HepG2 (cell line): ENCODE data around the gene CFAP100. TPM values are rescaled to one million over a fixed set of nuclear protein-coding genes. Genes with fewer than 3 reads are reported as not detected.

Source experiments
- CBFB ChIP-seq: sonication (generic); formaldehyde crosslinking; IDR thresholded peaks from 2 replicates; pipeline ENCODE4 v1.4.0; 2020; ENCODE audit warnings: missing genetic modification reagents
- CBX2 ChIP-seq, 2 experiments: fragments of 200-600 bp in 1 of 2; sonication (generic); formaldehyde crosslinking in 1 of 2; IDR thresholded peaks; 2 replicates each; pipeline versions ENCODE4 v1.7.0 to v1.8.1; 2018 to 2022; ENCODE audit warnings: low read depth in 2 of 2, low read length in 1 of 2, mild to moderate bottlenecking in 1 of 2, missing genetic modification reagents in 1 of 2
- GPN1 ChIP-seq: sonication (generic); formaldehyde crosslinking; IDR thresholded peaks from 2 replicates; pipeline ENCODE4 v1.5.1; 2020; ENCODE audit warnings: missing genetic modification reagents, borderline replicate concordance
- HMG20B ChIP-seq: conservative IDR thresholded peaks from 2 replicates; pipeline ENCODE4 v1.6.1; 2016; ENCODE audit warnings: missing genetic modification reagents, missing compliant biosample characterization
- KDM5A ChIP-seq: fragments of 200-600 bp; sonication (generic); IDR thresholded peaks from 2 replicates; pipeline ENCODE4 v1.7.0; 2018; ENCODE audit warnings: antibody characterized with exemption, mild to moderate bottlenecking, low read length, borderline replicate concordance
- MAFG ChIP-seq: sonication (generic); formaldehyde crosslinking; IDR thresholded peaks from 2 replicates; pipeline ENCODE4 v1.5.1; 2020; ENCODE audit warnings: mild to moderate bottlenecking, missing genetic modification reagents
- NCOR1 ChIP-seq: fragments of 200-600 bp; sonication (generic); IDR thresholded peaks from 2 replicates; pipeline ENCODE4 v1.7.0; 2017; ENCODE audit warnings: antibody characterized with exemption, low read length, borderline replicate concordance
- REPIN1 ChIP-seq: sonication (generic); formaldehyde crosslinking; IDR thresholded peaks from 2 replicates; pipeline ENCODE4 v1.8.0; 2022; ENCODE audit warnings: missing genetic modification reagents, low read depth, mild to moderate bottlenecking, borderline replicate concordance
- RFXANK ChIP-seq: IDR thresholded peaks from 2 replicates; pipeline ENCODE4 v1.6.1; 2016
- SIX1 ChIP-seq: sonication (generic); formaldehyde crosslinking; IDR thresholded peaks from 2 replicates; pipeline ENCODE4 v1.4.0; 2020; ENCODE audit warnings: missing genetic modification reagents, borderline replicate concordance
- SMYD3 ChIP-seq: sonication (generic); formaldehyde crosslinking; IDR thresholded peaks from 2 replicates; pipeline ENCODE4 v1.8.1; 2023; ENCODE audit warnings: mild to moderate bottlenecking, missing genetic modification reagents
- TOPORS ChIP-seq: sonication (generic); formaldehyde crosslinking; IDR thresholded peaks from 2 replicates; pipeline ENCODE4 v1.8.0; 2023; ENCODE audit warnings: mild to moderate bottlenecking, missing genetic modification reagents
- ZNF121 ChIP-seq: sonication (generic); formaldehyde crosslinking; IDR thresholded peaks from 2 replicates; pipeline ENCODE4 v1.5.0; 2020; ENCODE audit warnings: mild to moderate bottlenecking, missing genetic modification reagents
- ZNF34 ChIP-seq: sonication (generic); formaldehyde crosslinking; IDR thresholded peaks from 2 replicates; pipeline ENCODE4 v1.4.0; 2020; ENCODE audit warnings: mild to moderate bottlenecking, missing genetic modification reagents, borderline replicate concordance
- ZNF550 ChIP-seq: sonication (generic); formaldehyde crosslinking; IDR thresholded peaks from 2 replicates; pipeline ENCODE4 v1.4.0; 2020; ENCODE audit warnings: mild to moderate bottlenecking, missing genetic modification reagents, borderline replicate concordance
- ZNF792 ChIP-seq: IDR thresholded peaks from 2 replicates; pipeline ENCODE4 v1.6.1; 2016
- polyA plus RNA-seq, 8 experiments: library from polyadenylated mRNA; depleted of rRNA in 3 of 8; stranded (reverse) in 7 of 8; unstranded in 1 of 8; fragments of >200 nt; fragmentation: Illumina TruSeq in 4 of 8; extraction: Trizol in 4 of 8; gene quantifications; 2 replicates each; pipeline versions ENCODE4 v1.2.1 to v1.2.3, GENCODE V29; 2011 to 2016; ENCODE audit warnings: low read depth in 4 of 8, missing spikeins in 1 of 8, mixed read lengths in 1 of 8; ENCODE audit not compliant: insufficient read depth in 1 of 8
- total RNA-seq, 5 experiments: library from RNA; depleted of rRNA; stranded (reverse); fragments of >200 nt; fragmentation: Illumina TruSeq; extraction: Trizol; gene quantifications; 2 replicates each; pipeline ENCODE4 v1.2.3, GENCODE V29; 2016; ENCODE audit warnings: low read depth in 1 of 5
- TF ChIP-seq, protein P1 (sequence below): sonication (generic); formaldehyde crosslinking; IDR thresholded peaks from 2 replicates; pipeline ENCODE4 v1.4.0; 2020; ENCODE audit warnings: mild to moderate bottlenecking, missing genetic modification reagents, borderline replicate concordance
- TF ChIP-seq, protein P2 (sequence below): sonication (generic); formaldehyde crosslinking; IDR thresholded peaks from 2 replicates; pipeline ENCODE4 v1.4.0; 2020; ENCODE audit warnings: missing genetic modification reagents
- TF ChIP-seq, protein P3 (sequence below): IDR thresholded peaks from 2 replicates; pipeline ENCODE4 v1.6.1; 2016; ENCODE audit warnings: missing compliant biosample characterization, missing genetic modification reagents, borderline replicate concordance
- TF ChIP-seq, protein P4 (sequence below): sonication (generic); formaldehyde crosslinking; IDR thresholded peaks from 2 replicates; pipeline ENCODE4 v1.5.0; 2020; ENCODE audit warnings: mild to moderate bottlenecking, missing genetic modification reagents
- TF ChIP-seq, protein P5 (sequence below): sonication (generic); formaldehyde crosslinking; IDR thresholded peaks from 2 replicates; pipeline ENCODE4 v1.4.0; 2020; ENCODE audit warnings: missing genetic modification reagents

CFAP100 gene
- total and polyA plus RNA-seq, 2 of the 13 experiments (the other 11 are each of a cell fraction or from before 2014, with no cell fraction given), result 0.32 TPM; not detected in 1

DNA sequence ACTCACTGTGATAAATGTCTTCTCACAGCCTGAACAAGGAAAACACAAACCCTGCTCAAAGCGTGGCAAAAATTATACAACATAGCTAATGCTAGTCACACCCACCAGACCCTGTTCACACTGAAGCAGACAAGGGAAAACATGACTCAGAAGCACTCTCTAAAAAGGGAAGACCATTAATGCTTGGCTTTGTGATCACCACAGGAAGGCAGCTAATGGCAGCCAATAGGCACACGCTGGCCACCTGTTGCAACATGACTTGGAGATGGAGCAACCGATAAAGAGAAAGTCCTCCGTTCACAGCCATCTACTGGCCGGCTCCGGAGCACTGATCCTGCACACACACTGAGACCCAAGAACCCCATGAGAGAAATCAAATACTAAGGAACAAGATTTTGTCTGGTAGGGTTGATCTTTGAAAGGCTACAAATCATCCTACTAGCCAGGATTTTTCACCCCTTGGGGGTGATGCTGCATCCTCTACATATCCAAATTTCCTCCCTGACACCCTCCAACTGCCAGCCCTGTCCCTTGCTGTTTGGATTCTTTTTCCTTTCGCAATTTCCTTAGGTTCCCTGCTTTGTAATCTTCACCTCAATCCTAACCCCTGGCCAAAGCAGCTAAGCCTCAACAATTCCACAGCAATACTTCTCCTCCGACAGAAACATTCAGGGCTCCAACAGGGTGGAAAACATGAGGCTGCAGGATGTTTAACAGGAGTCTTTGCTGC lies 77.7 kb downstream of the CFAP100 start (continued):
- no peak for TF ChIP-seq ZNF34 (CRISPR knock-in tag)
- TF ChIP-seq SIX1, result no peak
- TF ChIP-seq SMYD3 (CRISPR knock-in tag), result no peak; the same call in 1 of the 2 replicates
- no peak for TF ChIP-seq ZNF550 (CRISPR knock-in tag)
- no peak for TF ChIP-seq ZNF121 (CRISPR knock-in tag)
- TF ChIP-seq ZNF792 (CRISPR knock-in tag), result peak; percentile 38; the same call in 1 of the 2 replicates
- TF ChIP-seq NCOR1, result peak; percentile 41; the same call in 1 of the 2 replicates
- TF ChIP-seq CBX2 (IDR thresholded peaks at IDR 0.05; ENCODE audit: low read depth, low read length), result no peak
- TF ChIP-seq CBX2 (CRISPR knock-in tag; IDR thresholded peaks at IDR 0.05; ENCODE audit: low read depth), result no peak
- TF ChIP-seq, protein P1, sequence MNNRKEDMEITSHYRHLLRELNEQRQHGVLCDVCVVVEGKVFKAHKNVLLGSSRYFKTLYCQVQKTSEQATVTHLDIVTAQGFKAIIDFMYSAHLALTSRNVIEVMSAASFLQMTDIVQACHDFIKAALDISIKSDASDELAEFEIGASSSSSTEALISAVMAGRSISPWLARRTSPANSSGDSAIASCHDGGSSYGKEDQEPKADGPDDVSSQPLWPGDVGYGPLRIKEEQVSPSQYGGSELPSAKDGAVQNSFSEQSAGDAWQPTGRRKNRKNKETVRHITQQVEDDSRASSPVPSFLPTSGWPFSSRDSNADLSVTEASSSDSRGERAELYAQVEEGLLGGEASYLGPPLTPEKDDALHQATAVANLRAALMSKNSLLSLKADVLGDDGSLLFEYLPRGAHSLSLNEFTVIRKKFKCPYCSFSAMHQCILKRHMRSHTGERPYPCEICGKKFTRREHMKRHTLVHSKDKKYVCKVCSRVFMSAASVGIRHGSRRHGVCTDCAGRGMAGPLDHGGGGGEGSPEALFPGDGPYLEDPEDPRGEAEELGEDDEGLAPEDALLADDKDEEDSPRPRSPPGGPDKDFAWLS, result no peak
- TF ChIP-seq, protein P2, sequence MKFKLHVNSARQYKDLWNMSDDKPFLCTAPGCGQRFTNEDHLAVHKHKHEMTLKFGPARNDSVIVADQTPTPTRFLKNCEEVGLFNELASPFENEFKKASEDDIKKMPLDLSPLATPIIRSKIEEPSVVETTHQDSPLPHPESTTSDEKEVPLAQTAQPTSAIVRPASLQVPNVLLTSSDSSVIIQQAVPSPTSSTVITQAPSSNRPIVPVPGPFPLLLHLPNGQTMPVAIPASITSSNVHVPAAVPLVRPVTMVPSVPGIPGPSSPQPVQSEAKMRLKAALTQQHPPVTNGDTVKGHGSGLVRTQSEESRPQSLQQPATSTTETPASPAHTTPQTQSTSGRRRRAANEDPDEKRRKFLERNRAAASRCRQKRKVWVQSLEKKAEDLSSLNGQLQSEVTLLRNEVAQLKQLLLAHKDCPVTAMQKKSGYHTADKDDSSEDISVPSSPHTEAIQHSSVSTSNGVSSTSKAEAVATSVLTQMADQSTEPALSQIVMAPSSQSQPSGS (CRISPR knock-in tag), result peak; percentile 37; the same call in 1 of the 2 replicates
- TF ChIP-seq GPN1, result no peak
- no peak for TF ChIP-seq MAFG (CRISPR knock-in tag)
- TF ChIP-seq, protein P3, sequence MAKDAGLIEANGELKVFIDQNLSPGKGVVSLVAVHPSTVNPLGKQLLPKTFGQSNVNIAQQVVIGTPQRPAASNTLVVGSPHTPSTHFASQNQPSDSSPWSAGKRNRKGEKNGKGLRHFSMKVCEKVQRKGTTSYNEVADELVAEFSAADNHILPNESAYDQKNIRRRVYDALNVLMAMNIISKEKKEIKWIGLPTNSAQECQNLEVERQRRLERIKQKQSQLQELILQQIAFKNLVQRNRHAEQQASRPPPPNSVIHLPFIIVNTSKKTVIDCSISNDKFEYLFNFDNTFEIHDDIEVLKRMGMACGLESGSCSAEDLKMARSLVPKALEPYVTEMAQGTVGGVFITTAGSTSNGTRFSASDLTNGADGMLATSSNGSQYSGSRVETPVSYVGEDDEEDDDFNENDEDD (CRISPR knock-in tag), result peak; percentile 52; the same call in 1 of the 2 replicates
- peak; percentile 62; the same call in 1 of the 2 replicates for TF ChIP-seq HMG20B
- TF ChIP-seq, protein P4, sequence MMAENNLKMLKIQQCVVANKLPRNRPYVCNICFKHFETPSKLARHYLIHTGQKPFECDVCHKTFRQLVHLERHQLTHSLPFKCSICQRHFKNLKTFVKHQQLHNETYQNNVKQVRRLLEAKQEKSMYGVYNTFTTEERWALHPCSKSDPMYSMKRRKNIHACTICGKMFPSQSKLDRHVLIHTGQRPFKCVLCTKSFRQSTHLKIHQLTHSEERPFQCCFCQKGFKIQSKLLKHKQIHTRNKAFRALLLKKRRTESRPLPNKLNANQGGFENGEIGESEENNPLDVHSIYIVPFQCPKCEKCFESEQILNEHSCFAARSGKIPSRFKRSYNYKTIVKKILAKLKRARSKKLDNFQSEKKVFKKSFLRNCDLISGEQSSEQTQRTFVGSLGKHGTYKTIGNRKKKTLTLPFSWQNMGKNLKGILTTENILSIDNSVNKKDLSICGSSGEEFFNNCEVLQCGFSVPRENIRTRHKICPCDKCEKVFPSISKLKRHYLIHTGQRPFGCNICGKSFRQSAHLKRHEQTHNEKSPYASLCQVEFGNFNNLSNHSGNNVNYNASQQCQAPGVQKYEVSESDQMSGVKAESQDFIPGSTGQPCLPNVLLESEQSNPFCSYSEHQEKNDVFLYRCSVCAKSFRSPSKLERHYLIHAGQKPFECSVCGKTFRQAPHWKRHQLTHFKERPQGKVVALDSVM (CRISPR knock-in tag), result no peak
- 0 out of 2 replicates have a peak, but pooled peaks have one; percentile 29 for TF ChIP-seq REPIN1 (CRISPR knock-in tag)
- TF ChIP-seq, protein P5, sequence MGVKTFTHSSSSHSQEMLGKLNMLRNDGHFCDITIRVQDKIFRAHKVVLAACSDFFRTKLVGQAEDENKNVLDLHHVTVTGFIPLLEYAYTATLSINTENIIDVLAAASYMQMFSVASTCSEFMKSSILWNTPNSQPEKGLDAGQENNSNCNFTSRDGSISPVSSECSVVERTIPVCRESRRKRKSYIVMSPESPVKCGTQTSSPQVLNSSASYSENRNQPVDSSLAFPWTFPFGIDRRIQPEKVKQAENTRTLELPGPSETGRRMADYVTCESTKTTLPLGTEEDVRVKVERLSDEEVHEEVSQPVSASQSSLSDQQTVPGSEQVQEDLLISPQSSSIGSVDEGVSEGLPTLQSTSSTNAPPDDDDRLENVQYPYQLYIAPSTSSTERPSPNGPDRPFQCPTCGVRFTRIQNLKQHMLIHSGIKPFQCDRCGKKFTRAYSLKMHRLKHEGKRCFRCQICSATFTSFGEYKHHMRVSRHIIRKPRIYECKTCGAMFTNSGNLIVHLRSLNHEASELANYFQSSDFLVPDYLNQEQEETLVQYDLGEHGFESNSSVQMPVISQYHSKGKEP (CRISPR knock-in tag), result no peak
- no peak for TF ChIP-seq RFXANK (CRISPR knock-in tag)
- 0 out of 2 replicates have a peak, but pooled peaks have one; percentile 22 for TF ChIP-seq KDM5A
- no peak for TF ChIP-seq TOPORS
- TF ChIP-seq CBFB (CRISPR knock-in tag), result no peak
